Heart right ventricle (tissue), 16 donors: ENCODE measurements around the gene TSPOAP1. TPM values are rescaled to one million over a fixed set of nuclear protein-coding genes. Genes with fewer than 3 reads are reported as not detected.
A peak's percentile ranks its signal among the peaks of the same experiment; 100 is the strongest.
"Not testable (repeated sequence)": the region's sequence is repeated elsewhere in the genome, so short reads cannot be mapped to it uniquely, and the experiment has no call there.

Source experiments
- ATAC-seq, 8 donors: fragments of 200-7000 bp; cut with Tn5 transposase; one replicate each; pipeline ENCODE4 v1.9.1; 2020; ENCODE audit warnings: mild to moderate bottlenecking in 8 of 8, moderate library complexity in 8 of 8, moderate number of reproducible peaks in 1 of 8
- DNase-seq, 2 donors: peaks; one replicate each; pipeline ENCODE4 v3.0.0-alpha.2; 2020
- H3K27ac ChIP-seq, 10 donors: fragments of 200-600 bp; sonication (generic) in 2 of 10; one replicate each; pipeline versions ENCODE4 v1.5.0 to v1.8.0; 2020 to 2022; ENCODE audit warnings: mild to moderate bottlenecking in 3 of 10
- H3K27me3 ChIP-seq, 7 donors: fragments of 200-600 bp; one replicate each; pipeline ENCODE4 v1.8.0; 2021 to 2022; ENCODE audit warnings: mild to moderate bottlenecking in 2 of 7
- H3K36me3 ChIP-seq, 9 donors: fragments of 200-600 bp; sonication (generic) in 1 of 9; one replicate each; pipeline versions ENCODE4 v1.5.0 to v1.8.0; 2020 to 2022; ENCODE audit warnings: mild to moderate bottlenecking in 2 of 9
- H3K4me1 ChIP-seq, 9 donors: fragments of 200-600 bp; sonication (generic) in 1 of 9; one replicate each; pipeline versions ENCODE4 v1.5.0 to v1.8.0; 2020 to 2022; ENCODE audit warnings: mild to moderate bottlenecking in 4 of 9
- H3K4me3 ChIP-seq, 10 donors: fragments of 200-600 bp; sonication (generic) in 2 of 10; one replicate each; pipeline versions ENCODE4 v1.5.0 to v1.8.0; 2020 to 2022; ENCODE audit warnings: mild to moderate bottlenecking in 7 of 10, moderate library complexity in 2 of 10
- H3K9me3 ChIP-seq, 11 donors: fragments of 200-600 bp in 10 of 11; sonication (generic) in 2 of 11; one replicate each; pipeline versions ENCODE4 v1.5.0 to v1.8.0; 2013 to 2022; ENCODE audit warnings: mild to moderate bottlenecking in 2 of 11, control low read depth in 1 of 11, moderate library complexity in 1 of 11
- WGBS, 2 donors: extraction: QIAGEN DNeasy Blood & Tissue Kit; methylation state at CpG; one replicate each; pipeline ENCODE4 v1.1.7; 2013; ENCODE audit warnings: inconsistent platforms in 1 of 2; 5-methylcytosine and 5-hydroxymethylcytosine counted together
- intact Hi-C, 10 donors: fragments of 100-400 bp; cut with DNase I; formaldehyde crosslinking; loops; one replicate each; pipeline versions ENCODE4 v1.11.1 to v1.14.2; 2022
- polyA plus RNA-seq, 2 donors: library from polyadenylated mRNA; stranded (reverse); fragments of 200-250 nt; gene quantifications; one replicate each; pipeline ENCODE4 v1.2.3, GENCODE V29; 2013
- total RNA-seq, 10 donors: library from RNA; stranded (reverse); fragmentation: NEBNext Ultra II Directional in 3 of 10; extraction: Animal tissue kit (Norgen Biotek cat#: 25700) in 3 of 10; gene quantifications; one replicate each; pipeline versions ENCODE4 v1.2.1 to v1.2.4, GENCODE V29; 2021 to 2023
- TF ChIP-seq, protein P1 (sequence below), 9 donors: fragments of 200-600 bp; sonication (generic) in 2 of 9; IDR thresholded peaks; one replicate each; pipeline versions ENCODE4 v1.5.0 to v1.8.0; 2021 to 2022; ENCODE audit warnings: antibody characterized with exemption in 9 of 9, mild to moderate bottlenecking in 5 of 9, moderate library complexity in 1 of 9
- donor health status: Arrhythmogenic right ventricular cardiomyopathy.
- donor health status: ischemic (EF 13 %, LVEDD 7.1; RV severe dilation, severe dysfunction).
- donor health status: healthy with polysubstance abuse.
- donor health status: DM: no; HTN: yes; CAD: no.
- donor health status: DM: no; HTN: no; CAD: no.
- donor health status: ischemic (EF 25% LVEDD 6.9; RV normal size, moderate dysfunction).
- donor health status: ischemic (EF 25% LVEDD 5.7; RV mildly dilated, moderate dysfunction).
- donor health status: healthy.
- donor health status: DM: yes; HTN: yes; CAD: no.
- donor health status: Ischemic cardiomyopathy.
- donor health status: ischemic (EF 35%, LVEDD 5.7; RV mildly dilated, moderate dysfunction).
- donor health status: nonischemic (EF 11% LVEDD 7.7; RV severe dilation, severe dysfunction).
- donor health status: DM: yes; HTN: yes; CAD: no.
- donor health status: PGD.
- donor health status: ischemic (EF 29% LVEDD 5.4; RV normal size, mild dysfunction).
- donor health status: nonischemic (EF 23%, LVEDD 6.1; RV moderate dilation, normal function).

The TSPOAP1 gene
- total and polyA plus RNA-seq, 12 donors: 1.6 to 35.6 (median 12.4) TPM

DNA sequence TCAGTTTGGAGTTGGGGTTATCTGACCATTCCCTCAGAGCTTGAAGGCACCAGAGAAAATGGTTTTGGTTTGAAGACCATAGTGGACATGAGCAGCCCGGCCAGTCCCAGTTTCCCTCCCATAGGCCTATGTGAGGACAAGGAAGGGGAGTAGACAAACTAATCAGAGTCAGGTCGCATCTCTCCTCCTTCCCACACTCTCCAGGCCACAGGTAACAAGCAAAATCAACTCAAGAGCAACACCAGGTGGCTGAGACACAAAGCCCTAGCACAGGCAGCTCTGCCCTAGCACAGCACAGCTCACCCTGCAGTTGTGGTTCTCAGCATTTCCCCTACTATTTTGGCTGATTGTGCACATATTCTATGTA lies 16.2 kb upstream of the TSPOAP1 start:
- peak overlapping the region in 1 of 10 donors; percentile 100 for H3K27ac ChIP-seq
- H3K4me3 ChIP-seq: peak overlapping the region in 1 of 10 donors; percentile 43
- peaks cover 0 to 64% (median 51%) of the 10 kb centered on the region in 9 donors for H3K36me3 ChIP-seq

DNA sequence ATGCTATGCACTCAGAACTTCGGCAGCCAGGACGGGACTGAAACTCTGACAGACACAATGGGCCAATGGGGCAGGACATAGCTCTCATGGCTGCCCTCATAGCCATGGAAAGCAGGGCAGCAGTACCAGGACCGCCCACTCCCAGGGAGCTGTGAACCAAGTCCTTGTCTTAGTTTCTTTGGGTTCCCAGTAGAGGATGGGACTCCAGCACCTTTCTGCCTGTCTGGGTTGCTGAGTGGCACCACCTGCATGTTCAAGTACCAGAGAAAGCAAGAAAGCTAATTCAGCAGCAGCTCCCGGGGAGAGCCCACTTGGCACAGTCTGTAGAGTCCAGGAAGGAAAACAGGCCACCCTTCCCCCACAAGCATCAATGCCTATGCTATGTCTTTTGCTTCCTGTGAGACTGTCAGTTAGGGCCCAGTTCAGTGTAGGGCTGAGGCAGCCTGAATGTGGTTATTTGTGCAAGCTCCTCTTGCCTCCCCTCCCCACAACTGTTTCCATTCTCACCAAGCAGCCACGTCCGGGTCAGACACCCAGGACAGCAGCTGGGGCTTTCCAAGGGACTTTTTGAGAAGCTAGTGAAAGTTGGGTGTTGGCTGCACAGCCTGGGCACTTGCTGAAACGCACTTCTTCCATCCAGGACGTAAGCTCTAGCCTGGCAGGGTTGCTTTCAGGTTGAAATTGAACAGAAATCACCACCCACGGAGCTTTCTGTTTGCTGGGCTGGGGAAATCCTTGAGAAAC lies 15.6 kb upstream of the TSPOAP1 start:
- intact Hi-C loops: no loop called here
- H3K4me3 ChIP-seq: peak overlapping the region in 1 of 10 donors; percentile 43
- ATAC-seq: peak; percentile 35 to 66 (median 58)
- TF ChIP-seq, protein P1, sequence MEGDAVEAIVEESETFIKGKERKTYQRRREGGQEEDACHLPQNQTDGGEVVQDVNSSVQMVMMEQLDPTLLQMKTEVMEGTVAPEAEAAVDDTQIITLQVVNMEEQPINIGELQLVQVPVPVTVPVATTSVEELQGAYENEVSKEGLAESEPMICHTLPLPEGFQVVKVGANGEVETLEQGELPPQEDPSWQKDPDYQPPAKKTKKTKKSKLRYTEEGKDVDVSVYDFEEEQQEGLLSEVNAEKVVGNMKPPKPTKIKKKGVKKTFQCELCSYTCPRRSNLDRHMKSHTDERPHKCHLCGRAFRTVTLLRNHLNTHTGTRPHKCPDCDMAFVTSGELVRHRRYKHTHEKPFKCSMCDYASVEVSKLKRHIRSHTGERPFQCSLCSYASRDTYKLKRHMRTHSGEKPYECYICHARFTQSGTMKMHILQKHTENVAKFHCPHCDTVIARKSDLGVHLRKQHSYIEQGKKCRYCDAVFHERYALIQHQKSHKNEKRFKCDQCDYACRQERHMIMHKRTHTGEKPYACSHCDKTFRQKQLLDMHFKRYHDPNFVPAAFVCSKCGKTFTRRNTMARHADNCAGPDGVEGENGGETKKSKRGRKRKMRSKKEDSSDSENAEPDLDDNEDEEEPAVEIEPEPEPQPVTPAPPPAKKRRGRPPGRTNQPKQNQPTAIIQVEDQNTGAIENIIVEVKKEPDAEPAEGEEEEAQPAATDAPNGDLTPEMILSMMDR (IDR thresholded peaks at IDR 0.05): no peak
- H3K9me3 ChIP-seq: no peaks in the 10 kb centered on the region
- no peak for DNase-seq
- H3K4me1 ChIP-seq: peaks cover 0 to 73% (median 0%) of the 10 kb centered on the region in 9 donors
- WGBS, 2 donors: 49 to 60% methylated on average over 9 of the region's 9 CpGs
- H3K36me3 ChIP-seq: peaks cover 0 to 58% (median 46%) of the 10 kb centered on the region in 9 donors
- H3K27me3 ChIP-seq: peaks cover 0 to 3% (median 0%) of the 10 kb centered on the region in 7 donors
- H3K27ac ChIP-seq: peak overlapping the region in 2 of 10 donors; percentile 36 to 100

More for the DNA sequence above, 16.2 kb upstream of the TSPOAP1 start:
- WGBS, 2 donors: 70 to 71% methylated on average over 2 of the region's 2 CpGs
- no peaks in the 10 kb centered on the region for H3K9me3 ChIP-seq
- DNase-seq (no peak), ATAC-seq (peak in 4 of 8 donors; percentile 29 to 58 (median 41))
- TF ChIP-seq, protein P1 (IDR thresholded peaks at IDR 0.05): peak in 1 of 9 donors; percentile 28
- intact Hi-C loops: no loop called here
- H3K4me1 ChIP-seq: peaks cover 0 to 68% (median 0%) of the 10 kb centered on the region in 9 donors
- no peaks in the 10 kb centered on the region for H3K27me3 ChIP-seq

DNA sequence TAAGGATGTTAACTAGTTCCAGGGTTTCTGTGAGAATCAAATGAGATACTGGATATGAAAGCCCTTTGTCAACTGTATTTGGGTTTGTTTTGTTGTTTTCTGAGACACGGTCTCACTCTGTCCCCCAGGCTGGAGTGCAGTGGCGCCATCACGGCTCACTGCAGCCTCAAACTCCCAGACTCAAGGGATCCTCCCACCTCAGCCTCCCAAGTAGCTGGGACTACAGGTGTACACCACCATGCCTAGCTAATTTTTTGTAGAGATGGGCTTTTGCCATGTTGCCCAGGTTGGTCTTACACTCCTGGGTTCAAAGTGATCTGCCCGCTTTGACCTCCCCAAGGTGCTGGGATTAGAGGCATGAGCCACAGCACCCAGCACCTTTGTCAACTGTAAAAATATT lies 14.5 kb upstream of the TSPOAP1 start:
- DNase-seq: no peak
- Histone ChIP-seq H3K36me3 (peaks cover 0 to 47% (median 35%) of the 10 kb centered on the region in 9 donors), H3K27ac (peak overlapping the region in 1 of 10 donors; percentile 100), H3K27me3 (peaks cover 0 to 12% (median 0%) of the 10 kb centered on the region in 7 donors), H3K4me3 (peak overlapping the region in 1 of 10 donors; percentile 43), H3K4me1 (peaks cover 0 to 76% (median 0%) of the 10 kb centered on the region in 9 donors), H3K9me3 (no peaks in the 10 kb centered on the region)
- 93 to 95% methylated on average over 4 of the region's 4 CpGs for WGBS, 2 donors
- no peak for ATAC-seq
- TF ChIP-seq, protein P1 (IDR thresholded peaks at IDR 0.05): no peak
- intact Hi-C loops: no loop called here

DNA sequence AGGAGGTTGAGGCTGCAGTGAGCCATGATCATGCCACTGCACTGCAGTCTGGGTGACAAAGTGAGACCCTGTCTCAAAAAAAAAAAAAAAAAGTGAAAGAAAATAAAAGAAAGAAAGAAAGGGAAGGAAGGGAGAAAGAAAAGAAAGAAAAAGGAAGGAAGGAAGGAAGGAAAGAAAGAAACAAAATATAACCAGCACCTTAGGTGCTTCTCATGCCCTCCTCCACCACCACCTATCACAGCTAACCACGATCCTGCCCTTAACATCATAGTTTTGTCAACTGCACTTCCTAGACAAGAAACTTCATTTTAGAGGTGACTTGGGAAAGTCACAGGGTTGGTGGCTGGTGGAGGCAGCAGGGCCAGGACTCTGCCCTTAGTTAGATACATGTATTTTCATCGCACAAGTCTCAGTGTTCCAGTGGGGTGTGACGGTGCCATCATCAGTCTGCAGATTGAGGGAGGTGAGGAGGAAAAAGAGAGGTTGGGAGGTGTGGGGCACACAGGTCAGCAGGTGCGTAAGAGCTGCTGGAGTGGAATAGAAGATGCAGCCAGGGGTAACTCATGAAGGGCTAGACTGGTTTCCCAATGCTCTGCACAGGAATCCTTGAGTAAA lies 13.4 kb upstream of the TSPOAP1 start:
- H3K4me1 ChIP-seq: peaks cover 0 to 86% (median 8%) of the 10 kb centered on the region in 9 donors
- H3K4me3 ChIP-seq: peak overlapping the region in 1 of 10 donors; percentile 43
- no peak for DNase-seq
- TF ChIP-seq, protein P1 (IDR thresholded peaks at IDR 0.05): no peak
- H3K27ac ChIP-seq: peak overlapping the region in 1 of 10 donors; percentile 100
- H3K27me3 ChIP-seq: peaks cover 0 to 17% (median 0%) of the 10 kb centered on the region in 7 donors
- ATAC-seq: no peak
- intact Hi-C loops: no loop called here
- no peaks in the 10 kb centered on the region for H3K9me3 ChIP-seq
- peaks cover 0 to 36% (median 23%) of the 10 kb centered on the region in 9 donors for H3K36me3 ChIP-seq
- 80 to 87% methylated on average over 4 of the region's 4 CpGs for WGBS, 2 donors

DNA sequence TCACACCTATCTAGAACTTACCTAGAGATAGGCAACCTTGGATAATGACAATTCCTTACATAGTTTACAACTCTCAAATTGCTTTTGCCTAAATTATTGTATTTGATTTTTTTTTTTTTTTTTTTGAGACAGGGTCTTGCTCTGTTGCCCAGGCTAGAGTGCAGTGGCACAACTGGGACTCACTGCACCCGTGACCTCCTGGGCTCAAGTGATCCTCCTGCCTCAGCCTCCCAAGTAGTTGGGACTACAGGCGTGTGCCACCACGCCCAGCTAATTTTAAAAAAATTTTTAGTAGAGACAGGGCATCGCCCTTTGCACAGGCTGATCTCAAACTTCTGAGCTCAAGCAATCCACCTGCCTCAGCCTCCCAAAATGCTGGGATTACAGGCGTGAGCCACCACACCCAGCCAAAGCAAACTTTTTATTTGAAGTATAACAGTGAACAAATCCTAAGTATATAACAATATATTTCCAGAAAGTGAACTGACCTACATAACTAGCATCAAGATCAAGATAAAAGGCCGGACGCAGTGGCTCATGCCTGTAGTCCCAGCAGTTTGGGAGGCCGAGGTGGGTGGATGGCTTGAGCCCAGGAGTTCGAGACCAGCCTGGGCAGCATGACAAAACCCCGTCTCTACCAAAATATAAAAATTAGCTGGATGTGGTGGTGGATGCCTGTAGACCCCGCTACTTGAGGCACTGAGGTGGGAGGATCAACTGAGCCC lies 12.7 kb upstream of the TSPOAP1 start:
- peak overlapping the region in 1 of 10 donors; percentile 100 for H3K27ac ChIP-seq
- peaks cover 0 to 17% (median 0%) of the 10 kb centered on the region in 7 donors for H3K27me3 ChIP-seq
- WGBS, 2 donors: 92 to 94% methylated on average over 11 of the region's 11 CpGs
- peaks cover 0 to 93% (median 14%) of the 10 kb centered on the region in 9 donors for H3K4me1 ChIP-seq
- H3K9me3 ChIP-seq, intact Hi-C loops, DNase-seq, ATAC-seq: not testable (repeated sequence)
- H3K4me3 ChIP-seq: peak overlapping the region in 1 of 10 donors; percentile 82
- H3K36me3 ChIP-seq: peaks cover 0 to 29% (median 17%) of the 10 kb centered on the region in 9 donors
